ENCODE measurements around the gene FBXL7.

DNA sequence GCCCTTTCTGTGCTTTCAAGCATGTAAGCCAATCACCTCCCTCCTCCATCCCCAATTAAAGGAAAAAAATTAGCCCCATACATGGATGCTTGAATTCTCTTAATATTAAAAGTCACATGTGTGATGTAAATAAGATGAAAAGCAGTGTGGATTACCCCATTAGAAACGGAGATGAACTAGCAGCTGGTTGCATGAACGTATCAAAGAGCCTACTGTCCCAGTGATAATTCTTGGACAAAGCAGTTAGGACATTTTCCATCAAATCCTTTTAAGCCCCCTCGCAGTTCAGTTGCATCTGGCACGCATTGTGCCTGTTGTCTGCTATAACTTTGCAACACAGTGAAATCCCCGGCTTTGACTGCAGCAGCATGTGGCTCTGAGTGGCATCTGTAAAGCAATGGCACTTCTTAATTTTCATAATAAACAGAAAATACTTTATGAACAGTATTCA is 285.6 kb downstream of the FBXL7 start:
- TF ChIP-seq EZH2 (IDR thresholded peaks at IDR 0.05; ENCODE audit: low read length, missing control alignments) = no peak
- TF ChIP-seq, protein P1, sequence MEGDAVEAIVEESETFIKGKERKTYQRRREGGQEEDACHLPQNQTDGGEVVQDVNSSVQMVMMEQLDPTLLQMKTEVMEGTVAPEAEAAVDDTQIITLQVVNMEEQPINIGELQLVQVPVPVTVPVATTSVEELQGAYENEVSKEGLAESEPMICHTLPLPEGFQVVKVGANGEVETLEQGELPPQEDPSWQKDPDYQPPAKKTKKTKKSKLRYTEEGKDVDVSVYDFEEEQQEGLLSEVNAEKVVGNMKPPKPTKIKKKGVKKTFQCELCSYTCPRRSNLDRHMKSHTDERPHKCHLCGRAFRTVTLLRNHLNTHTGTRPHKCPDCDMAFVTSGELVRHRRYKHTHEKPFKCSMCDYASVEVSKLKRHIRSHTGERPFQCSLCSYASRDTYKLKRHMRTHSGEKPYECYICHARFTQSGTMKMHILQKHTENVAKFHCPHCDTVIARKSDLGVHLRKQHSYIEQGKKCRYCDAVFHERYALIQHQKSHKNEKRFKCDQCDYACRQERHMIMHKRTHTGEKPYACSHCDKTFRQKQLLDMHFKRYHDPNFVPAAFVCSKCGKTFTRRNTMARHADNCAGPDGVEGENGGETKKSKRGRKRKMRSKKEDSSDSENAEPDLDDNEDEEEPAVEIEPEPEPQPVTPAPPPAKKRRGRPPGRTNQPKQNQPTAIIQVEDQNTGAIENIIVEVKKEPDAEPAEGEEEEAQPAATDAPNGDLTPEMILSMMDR (conservative IDR thresholded peaks at IDR 0.05 in 1 of 2, IDR thresholded peaks at IDR 0.05 in 1 of 2; ENCODE audit: low read depth in 1 of 2, low read length in 2 of 2) = no peak

All from fibroblast of lung (primary cell).